Central memory CD4-positive, alpha-beta T cell (primary cell): ENCODE measurements around the gene PCDH11Y.
"Not testable (repeated sequence)": the region's sequence is repeated elsewhere in the genome, so short reads cannot be mapped to it uniquely, and the experiment has no call there.

Experiments
- DNase-seq: peaks from one replicate; pipeline ENCODE4 v3.0.0; 2022
- total RNA-seq, 3 experiments: gene quantifications; one replicate each; lab custom pipeline; 2026; lab: John Stamatoyannopoulos, UW

The PCDH11Y gene, protein sequence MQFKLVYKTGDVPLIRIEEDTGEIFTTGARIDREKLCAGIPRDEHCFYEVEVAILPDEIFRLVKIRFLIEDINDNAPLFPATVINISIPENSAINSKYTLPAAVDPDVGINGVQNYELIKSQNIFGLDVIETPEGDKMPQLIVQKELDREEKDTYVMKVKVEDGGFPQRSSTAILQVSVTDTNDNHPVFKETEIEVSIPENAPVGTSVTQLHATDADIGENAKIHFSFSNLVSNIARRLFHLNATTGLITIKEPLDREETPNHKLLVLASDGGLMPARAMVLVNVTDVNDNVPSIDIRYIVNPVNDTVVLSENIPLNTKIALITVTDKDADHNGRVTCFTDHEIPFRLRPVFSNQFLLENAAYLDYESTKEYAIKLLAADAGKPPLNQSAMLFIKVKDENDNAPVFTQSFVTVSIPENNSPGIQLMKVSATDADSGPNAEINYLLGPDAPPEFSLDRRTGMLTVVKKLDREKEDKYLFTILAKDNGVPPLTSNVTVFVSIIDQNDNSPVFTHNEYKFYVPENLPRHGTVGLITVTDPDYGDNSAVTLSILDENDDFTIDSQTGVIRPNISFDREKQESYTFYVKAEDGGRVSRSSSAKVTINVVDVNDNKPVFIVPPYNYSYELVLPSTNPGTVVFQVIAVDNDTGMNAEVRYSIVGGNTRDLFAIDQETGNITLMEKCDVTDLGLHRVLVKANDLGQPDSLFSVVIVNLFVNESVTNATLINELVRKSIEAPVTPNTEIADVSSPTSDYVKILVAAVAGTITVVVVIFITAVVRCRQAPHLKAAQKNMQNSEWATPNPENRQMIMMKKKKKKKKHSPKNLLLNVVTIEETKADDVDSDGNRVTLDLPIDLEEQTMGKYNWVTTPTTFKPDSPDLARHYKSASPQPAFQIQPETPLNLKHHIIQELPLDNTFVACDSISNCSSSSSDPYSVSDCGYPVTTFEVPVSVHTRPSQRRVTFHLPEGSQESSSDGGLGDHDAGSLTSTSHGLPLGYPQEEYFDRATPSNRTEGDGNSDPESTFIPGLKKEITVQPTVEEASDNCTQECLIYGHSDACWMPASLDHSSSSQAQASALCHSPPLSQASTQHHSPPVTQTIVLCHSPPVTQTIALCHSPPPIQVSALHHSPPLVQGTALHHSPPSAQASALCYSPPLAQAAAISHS (N-terminal part only)
- total RNA-seq = 0 reads per million in 3 experiments

DNA sequence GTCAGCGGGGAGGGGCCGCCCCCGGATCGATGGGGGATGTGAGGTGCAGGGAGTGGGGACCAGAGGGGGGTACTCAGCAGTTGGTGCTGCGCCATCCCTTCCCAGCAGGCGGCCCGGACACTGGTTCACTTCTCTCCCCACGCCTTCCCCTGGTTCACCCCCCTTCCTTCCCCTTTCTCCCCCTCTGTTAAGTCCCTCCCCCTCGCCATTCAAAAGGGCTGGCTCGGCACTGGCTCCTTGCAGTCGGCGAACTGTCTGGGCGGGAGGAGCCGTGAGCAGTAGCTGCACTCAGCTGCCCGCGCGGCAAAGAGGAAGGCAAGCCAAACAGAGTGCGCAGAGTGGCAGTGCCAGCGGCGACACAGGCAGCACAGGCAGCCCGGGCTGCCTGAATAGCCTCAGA lies at the start of gene PCDH11Y:
Gene PCDH11Y, plus strand, starts transcription at position 240 of the 400 bp plus-strand sequence. CDS start 56,804 bp downstream, outside the sequence.
- not testable (repeated sequence) for DNase-seq

DNA sequence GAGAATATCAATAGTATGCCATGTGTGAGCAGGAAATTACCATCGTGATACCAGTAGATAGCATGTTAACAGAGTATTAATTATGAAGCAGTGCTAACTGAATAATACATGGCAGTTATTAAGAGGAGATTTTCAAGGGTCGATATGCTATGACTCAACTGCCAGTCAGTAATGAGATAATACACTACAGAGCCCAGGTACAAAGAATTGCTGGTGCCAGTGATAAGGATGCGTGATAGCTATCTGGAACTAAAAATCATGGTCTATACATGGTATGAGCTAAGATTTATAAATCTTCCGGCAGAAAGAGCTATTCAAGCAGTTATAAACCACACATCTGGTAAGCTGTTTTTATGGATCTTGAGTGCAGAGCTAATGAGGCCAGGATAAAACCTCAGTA lies 32.2 kb upstream of the PCDH11Y start:
- not testable (repeated sequence) for DNase-seq

DNA sequence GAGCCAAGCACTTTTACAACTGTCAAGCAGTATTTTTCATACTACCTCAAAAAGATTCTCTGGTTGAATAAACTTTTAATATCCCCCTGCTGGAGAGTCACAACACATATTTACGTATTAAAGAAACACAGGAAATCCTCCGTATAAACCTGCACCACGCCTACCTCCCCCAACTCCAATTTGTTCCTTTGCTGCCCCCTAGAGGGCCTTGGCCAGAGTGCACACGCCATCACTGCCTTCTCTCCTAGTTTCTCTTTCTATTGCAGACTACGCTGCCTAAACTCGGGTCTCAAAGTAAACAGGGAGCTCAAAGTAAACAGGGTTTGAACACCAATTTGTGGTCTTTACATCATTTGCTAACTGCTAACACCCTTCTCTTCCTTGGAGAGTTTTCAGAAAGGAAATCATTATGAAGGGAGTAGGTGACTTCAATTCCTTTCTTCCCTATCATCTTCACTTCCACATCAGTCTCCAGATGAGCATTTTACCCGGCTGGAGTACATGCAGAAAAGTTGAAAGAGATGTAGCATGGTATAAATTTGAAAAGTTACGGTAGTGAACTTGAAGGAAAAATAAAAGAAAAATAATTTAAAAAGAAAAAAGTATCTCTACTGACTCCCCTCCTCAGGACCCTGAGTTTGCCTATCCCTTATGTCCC lies 8.2 kb upstream of the PCDH11Y start:
- DNase-seq = not testable (repeated sequence)

DNA sequence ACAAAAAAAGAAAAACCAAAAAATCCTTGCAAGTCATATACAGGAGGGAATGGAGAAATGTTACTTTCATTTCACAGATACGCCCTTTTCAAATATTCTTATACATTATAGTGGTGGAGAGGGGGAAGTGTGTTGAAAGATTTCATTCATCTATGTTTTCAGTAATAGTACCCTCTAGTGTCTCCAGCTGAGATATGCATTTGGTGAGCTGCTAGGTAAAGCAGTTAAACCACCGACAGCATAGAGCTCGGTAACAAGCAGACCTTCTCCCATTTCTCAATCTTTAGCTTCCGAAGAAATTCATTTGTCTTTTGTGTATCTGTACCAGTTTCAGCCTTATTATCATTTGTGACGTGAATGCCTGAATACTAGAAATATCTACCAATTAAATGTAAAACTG lies 5.2 kb upstream of the PCDH11Y start:
- DNase-seq = not testable (repeated sequence)

DNA sequence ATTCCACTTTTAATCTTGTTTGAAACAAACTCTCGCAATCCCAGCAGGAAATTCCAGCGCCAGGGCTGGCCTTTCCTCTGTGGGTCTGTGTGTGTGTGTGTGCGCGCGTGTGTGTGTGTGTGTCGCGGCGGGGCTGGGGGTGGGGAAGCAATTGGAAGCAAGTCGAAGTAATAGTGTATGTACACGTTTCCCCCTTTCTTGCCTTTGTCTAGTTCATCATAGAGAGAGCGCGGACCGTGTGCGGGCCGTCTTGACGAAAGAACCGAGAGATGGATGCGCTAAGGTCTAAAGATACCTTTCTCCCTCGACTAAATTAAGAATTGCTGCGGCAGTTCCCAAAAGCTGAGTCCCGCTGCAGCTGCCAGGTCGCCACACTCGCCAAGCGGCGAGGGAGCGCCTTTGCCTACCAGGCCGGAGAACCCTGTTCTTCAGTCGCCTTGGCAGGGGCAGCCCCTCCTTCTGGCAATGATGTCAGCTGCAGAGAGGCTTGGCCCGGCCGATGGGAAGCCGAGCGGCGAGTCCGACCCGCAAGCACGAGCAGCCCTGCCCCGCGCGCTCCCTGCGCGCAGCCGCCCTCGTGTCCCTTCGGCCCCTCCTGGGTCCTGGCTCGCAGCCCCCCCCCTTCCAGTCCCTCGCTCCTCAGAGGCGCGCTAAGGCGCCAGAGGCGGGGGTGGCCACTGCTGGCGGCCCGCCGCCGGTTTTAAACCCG lies 2.5 kb downstream of the PCDH11Y start:
- not testable (repeated sequence) for DNase-seq

DNA sequence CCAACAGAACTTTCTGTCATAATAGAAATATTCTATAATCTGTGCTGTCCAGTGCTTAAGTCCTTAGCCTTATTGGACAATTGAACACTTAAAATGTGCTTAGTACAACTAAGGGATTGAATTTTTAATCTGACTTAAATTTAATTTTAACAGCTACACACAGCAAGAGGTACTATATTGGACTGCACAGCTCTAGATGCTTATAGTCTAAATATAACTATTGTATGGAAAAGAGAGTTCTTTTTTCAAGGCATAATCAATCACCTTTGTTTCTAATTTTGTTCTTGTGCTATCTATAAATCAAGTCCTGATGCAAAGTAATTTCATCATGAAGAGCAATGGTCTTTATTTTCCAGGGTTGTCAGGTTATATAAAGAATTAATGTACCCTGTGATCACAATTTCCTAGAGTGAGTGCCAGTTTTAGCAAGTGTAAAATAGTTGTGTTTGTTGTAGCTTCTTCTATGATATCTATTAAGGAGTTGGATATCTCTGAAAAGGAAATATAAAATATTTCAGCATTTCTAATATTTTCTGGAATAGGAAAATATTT lies 39.0 kb downstream of the PCDH11Y start:
- DNase-seq = not testable (repeated sequence)

DNA sequence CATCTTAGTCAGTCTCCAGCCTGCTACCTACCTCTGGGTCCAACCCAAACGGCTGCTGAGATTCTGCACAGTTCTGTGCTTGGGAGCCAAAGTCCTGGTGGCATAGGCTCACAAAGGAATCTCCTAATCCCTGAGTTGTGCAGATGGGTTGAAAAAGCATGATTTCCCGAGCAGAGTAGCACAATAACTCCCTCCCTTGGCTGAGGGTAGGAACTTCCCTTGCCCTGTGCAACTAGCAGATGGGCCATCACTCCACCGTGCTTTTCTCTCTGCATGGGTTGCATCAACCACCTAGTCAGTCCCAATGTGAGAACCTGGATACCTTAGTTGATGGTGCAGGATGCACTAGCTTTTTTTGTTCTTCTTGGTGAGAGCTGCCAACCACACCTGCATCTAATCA lies 82.9 kb downstream of the PCDH11Y start:
- DNase-seq = not testable (repeated sequence)

DNA sequence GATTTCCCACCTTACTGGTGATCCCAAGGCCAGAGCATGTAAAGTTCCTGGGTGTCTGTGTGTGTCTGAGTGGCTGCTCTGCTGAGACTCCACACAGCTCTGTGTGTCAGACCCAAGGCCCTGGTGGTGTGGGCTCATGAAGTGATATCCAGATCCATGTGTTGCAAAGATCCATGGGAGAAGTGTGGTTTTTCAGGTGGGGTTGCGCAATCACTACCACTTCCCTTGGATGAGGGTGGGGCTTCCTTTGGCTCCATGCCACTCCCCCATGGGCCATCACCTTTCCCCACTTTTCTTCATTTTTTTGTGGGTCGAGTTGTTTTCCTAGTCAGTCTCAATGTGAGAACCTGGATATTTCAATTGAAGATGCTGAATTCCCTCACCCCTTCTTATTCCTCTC lies 182.9 kb downstream of the PCDH11Y start:
- DNase-seq = not testable (repeated sequence)

DNA sequence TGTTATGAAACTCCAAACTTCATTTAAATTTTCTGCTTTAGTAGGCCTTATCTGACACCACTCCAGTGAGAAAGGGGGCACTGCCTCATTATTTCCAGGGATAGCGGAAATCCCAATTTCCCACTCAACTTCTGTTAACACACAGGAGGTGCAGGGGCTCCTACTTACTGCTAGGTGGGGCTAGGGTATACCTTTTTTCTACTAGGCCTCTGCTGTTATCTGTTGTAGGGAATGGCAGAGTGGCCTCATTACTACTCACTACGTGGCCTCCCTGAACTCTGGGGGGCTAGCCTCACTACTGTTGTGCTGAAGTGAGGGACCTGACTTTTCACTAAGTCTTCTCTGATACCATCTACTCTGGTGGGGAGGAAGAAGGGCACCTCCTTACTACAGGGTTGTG lies 215.0 kb downstream of the PCDH11Y start:
- DNase-seq = not testable (repeated sequence)

DNA sequence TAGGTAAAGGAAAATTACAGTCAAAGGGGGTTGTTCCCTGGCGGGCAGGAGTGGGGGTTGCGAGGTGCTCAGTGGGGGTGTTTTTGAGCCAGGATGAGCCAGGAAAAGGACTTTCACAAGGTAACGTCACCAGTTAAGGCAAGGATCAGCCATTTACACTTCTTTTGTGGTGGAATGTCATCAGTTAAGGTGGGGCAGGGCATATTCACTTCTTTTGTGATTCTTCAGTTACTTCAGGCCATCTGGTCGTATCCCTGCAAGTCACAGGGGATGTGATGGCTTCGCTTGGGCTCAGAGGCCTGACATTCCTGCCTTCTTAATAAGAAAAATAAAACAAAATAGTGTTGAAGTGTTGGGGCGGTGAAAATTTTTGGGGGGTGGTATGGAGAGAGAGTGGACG lies 324.8 kb downstream of the PCDH11Y start:
- not testable (repeated sequence) for DNase-seq

DNA sequence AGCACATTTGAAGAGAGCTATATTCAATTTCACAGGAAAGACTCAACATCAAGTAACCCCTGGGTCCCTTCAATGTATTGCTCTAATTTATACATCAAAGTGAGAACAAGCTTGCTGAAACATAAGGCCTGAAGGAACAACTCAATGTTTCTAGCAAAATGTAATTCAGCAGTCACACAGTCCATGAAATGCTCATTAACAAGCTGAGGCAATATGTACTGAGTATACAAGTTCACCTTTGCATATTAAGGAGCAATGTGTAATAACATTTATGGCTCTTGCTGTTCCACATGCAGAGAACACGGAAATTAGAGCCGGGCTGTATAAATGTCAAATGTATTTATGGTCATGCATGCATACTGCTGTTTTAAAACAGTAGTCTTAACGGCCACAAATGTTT lies 342.1 kb downstream of the PCDH11Y start:
- DNase-seq = not testable (repeated sequence)

DNA sequence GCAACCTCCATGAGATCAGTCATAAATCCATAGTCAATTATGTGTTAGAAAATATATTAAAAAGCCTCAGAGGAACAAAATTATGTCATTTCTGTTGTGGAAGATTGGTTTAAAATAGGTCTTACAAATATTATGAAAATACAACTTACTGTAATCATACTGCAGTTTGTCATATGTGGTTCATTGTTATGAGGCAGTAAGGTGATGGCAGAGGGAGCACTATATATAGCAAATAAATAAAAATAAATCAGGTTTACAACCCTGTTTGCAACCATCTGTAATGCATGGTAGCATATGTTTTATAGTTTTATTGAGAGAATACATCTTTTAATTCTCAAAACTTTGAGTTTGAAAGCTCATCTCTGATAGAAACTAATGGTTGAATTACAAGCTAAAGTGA lies 543.6 kb downstream of the PCDH11Y start:
- DNase-seq = not testable (repeated sequence)

DNA sequence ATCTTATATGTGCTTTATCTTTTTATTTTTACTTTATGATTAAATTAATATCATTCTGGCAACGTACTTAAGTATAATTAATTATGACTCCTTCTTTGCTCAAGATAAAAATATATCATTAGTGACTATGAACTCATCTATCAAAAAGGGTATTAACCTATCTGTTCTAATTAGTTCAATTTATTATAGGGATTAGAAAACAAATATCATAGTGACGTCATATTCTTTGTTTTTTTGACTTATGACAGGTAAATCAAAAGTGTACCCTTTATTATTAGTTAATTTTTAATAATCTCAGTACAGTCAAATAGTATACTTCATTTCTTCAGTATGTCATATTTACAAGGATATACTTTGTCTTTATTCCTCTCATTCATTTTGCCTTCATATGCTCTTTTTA lies 638.5 kb downstream of the PCDH11Y start:
- DNase-seq = not testable (repeated sequence)

DNA sequence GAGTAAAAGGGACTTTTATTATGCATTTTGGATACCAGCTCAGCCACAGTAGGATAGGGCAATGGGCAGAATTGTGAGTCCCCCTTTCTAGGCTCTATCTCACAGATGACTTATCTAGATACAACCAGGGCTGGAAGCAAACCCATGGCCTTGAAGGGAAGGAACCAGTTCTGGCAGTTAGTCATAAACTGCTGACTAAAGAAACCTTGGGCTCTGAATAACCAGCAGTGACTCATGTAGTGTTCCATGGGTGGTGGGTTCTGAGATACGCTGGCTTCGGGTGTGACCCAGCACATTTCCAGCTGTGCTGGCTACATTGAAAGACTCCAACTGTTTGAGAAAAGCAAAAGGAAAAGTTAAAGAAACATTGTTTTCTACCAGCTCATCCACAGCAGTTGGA lies 679.2 kb downstream of the PCDH11Y start:
- DNase-seq = not testable (repeated sequence)

DNA sequence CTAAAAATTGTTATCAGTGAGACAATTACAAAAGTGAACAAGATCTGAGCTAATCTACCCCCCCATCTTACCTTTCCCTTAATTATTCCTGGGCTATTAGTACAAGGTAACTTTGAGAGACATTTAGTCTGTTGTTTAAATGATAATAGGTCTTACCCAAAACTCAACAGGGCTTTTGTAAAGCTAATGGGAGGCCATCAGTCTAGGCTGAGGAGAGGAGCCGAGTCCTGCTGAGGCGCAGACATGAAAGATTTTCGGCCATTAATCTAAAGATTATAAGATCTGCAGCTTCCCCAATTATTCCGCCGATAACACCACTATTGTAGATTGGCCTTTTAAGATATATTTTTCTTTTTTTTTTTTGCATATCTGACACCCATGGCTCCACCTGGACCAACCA lies 708.6 kb downstream of the PCDH11Y start:
- not testable (repeated sequence) for DNase-seq

DNA sequence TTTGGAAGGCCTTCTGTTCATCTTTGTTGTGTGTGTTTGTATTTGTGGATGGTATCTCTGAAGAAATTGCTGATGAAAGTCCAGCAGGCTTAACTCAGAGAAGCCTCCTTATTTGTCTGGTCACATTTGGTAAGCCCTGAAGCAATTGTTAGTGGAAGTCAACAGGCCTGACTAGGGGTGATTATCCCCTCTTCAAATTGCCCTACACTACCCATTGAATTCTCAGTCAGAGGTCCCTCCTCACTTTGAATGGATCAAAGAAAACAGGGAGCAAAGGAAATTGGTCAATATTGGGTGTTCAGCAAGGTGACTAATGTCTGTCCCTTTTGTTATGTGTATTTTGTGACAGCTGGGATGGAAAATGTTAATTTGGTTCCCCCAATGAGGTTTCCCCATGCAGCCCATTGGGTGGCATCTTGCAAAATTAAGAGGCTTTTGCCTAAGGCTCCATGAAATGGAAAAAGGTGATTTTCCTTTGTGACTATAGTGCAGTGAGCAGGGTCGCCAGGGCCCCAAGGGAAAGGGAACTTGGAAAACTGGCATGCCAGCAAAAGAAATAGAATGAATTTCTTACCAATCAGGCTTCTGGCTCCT lies 709.8 kb downstream of the PCDH11Y start:
- not testable (repeated sequence) for DNase-seq

DNA sequence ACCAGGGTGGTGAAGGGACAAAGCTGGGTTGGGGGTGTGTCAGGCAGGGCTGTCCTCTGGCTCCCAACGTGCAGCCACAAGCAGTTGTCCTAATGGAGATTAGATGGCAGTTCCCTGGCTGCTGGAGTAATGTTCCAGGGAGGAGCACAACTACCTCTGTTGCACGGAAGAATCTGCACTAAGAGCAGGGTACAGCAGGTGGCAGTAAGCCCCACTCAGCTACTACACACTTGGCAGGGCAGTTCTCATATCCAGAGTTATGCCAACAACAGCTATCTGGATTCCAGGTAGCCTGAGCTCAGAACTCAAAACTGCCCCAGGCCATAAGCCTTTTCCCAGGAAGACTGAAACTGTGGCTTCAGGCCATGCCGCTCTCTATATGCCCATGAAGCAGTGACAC lies 761.3 kb downstream of the PCDH11Y start:
- DNase-seq = not testable (repeated sequence)

DNA sequence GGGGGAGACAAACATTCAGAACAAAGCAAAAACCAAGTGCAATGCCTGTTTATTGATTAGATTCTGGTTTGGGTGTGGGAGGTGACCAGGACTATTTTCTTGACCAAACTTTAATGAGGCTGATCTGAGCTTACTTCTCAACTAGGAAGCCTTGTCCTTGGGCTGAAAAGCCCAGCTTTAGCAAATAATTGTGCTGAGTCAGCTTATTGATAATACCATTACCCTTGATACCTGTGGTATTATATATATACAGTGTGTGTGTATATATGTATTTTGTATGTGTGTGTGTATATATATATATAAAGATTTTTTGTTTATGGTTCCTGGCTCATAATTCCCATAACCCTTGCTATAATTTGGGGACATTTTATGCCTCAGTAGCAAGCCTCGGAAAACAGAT lies 776.4 kb downstream of the PCDH11Y start:
- not testable (repeated sequence) for DNase-seq
